Glutamatergic neuron (in vitro differentiated cells): ENCODE data around the gene CARM1. TPM values are rescaled to one million over a fixed set of nuclear protein-coding genes. Genes with fewer than 3 reads are reported as not detected.

Source experiments
- DNase-seq: peaks from one replicate; pipeline ENCODE4 v3.0.0; 2022
- H3K27ac Mint-ChIP-seq: one replicate; pipeline ENCODE4 v1.8.0; 2020; ENCODE audit warnings: mild to moderate bottlenecking, mixed read lengths, inconsistent platforms; ENCODE audit not compliant: unreplicated experiment
- H3K27me3 Mint-ChIP-seq: one replicate; pipeline ENCODE4 v1.8.0; 2020; ENCODE audit warnings: mild to moderate bottlenecking, moderate library complexity, mixed read lengths, inconsistent platforms; ENCODE audit not compliant: unreplicated experiment
- H3K36me3 Mint-ChIP-seq: one replicate; pipeline ENCODE4 v1.8.0; 2020; ENCODE audit warnings: mild to moderate bottlenecking, mixed read lengths, inconsistent platforms; ENCODE audit not compliant: unreplicated experiment
- H3K4me1 Mint-ChIP-seq: one replicate; pipeline ENCODE4 v1.8.0; 2020; ENCODE audit warnings: mild to moderate bottlenecking, low read depth, mixed read lengths, inconsistent platforms; ENCODE audit not compliant: unreplicated experiment
- H3K4me3 Mint-ChIP-seq: one replicate; pipeline ENCODE4 v1.8.0; 2020; ENCODE audit warnings: mild to moderate bottlenecking, mixed read lengths, inconsistent platforms; ENCODE audit not compliant: unreplicated experiment
- H3K9me3 Mint-ChIP-seq: one replicate; pipeline ENCODE4 v1.8.0; 2020; ENCODE audit warnings: mild to moderate bottlenecking, moderate library complexity, mixed read lengths, inconsistent platforms; ENCODE audit not compliant: unreplicated experiment
- total RNA-seq: library from RNA; stranded (reverse); fragmentation: NEBNext Ultra II Directional; extraction: Animal tissue kit (Norgen Biotek cat#: 25700); gene quantifications from one replicate; pipeline ENCODE4 v1.2.1, GENCODE V29; 2021; ENCODE audit not compliant: unreplicated experiment
- TF ChIP-seq, protein P1 (sequence below): fragments of 200-600 bp; sonication (generic); IDR thresholded peaks from one replicate; pipeline ENCODE4 v1.5.0; 2021; ENCODE audit not compliant: partially characterized antibody, unreplicated experiment

Gene CARM1
- total RNA-seq, 1 donor from 2014 or later: 133 TPM

DNA sequence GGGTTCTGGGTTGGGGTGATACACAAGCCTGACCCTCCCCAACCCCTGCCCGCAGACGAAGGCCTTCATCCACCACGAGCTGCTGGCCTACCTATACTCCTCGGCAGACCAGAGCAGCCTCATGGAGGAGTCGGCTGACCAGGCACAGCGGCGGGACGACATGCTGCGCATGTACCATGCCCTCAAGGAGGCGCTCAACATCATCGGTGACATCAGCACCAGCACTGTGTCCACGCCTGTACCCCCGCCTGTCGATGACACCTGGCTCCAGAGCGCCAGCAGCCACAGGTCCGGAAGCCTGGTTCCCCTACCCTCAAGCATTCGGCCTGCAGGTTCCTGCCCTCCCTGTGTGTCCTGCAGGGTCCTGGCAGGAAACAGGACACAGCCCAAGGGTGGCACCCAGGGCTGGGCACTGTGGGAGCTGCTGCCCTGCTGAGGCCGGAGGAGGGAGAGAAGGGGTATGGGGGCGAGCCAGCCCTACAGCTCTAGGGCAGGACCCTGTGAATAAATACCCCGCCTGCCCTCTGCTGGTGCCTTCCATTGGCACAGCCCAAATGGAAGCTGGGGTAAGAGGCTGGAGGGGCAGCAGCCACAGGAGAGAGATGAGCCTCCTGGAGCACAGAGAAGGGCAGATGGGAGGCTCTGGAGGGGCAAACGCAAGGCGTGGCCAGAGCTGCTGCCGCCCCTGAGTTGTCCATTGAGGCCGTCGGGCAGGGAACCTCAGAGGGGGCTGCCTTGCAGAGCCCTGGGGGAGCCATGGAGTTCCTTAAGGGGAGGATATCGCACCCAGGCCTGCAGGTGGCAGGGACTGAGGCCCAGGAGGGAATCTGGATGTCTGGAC lies 42.2 kb upstream of the CARM1 start:
- Mint-ChIP-seq H3K9me3 (peaks cover 10% of the 10 kb centered on the region), H3K36me3 (no peaks in the 10 kb centered on the region), H3K27me3 (peaks cover 3% of the 10 kb centered on the region), H3K4me1 (no peaks in the 10 kb centered on the region), H3K4me3 (no peak overlapping the region), H3K27ac (no peak overlapping the region)
- no peak for DNase-seq
- TF ChIP-seq, protein P1, sequence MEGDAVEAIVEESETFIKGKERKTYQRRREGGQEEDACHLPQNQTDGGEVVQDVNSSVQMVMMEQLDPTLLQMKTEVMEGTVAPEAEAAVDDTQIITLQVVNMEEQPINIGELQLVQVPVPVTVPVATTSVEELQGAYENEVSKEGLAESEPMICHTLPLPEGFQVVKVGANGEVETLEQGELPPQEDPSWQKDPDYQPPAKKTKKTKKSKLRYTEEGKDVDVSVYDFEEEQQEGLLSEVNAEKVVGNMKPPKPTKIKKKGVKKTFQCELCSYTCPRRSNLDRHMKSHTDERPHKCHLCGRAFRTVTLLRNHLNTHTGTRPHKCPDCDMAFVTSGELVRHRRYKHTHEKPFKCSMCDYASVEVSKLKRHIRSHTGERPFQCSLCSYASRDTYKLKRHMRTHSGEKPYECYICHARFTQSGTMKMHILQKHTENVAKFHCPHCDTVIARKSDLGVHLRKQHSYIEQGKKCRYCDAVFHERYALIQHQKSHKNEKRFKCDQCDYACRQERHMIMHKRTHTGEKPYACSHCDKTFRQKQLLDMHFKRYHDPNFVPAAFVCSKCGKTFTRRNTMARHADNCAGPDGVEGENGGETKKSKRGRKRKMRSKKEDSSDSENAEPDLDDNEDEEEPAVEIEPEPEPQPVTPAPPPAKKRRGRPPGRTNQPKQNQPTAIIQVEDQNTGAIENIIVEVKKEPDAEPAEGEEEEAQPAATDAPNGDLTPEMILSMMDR: no peak

GRCh38 chr19:10829967-10830366 lies 41.4 kb upstream of the CARM1 start:
- no peak overlapping the region for H3K4me3 Mint-ChIP-seq
- TF ChIP-seq, protein P1: no peak
- H3K9me3 Mint-ChIP-seq: peaks cover 10% of the 10 kb centered on the region
- H3K4me1 Mint-ChIP-seq: no peaks in the 10 kb centered on the region
- H3K27ac Mint-ChIP-seq: no peak overlapping the region
- H3K27me3 Mint-ChIP-seq: peaks cover 3% of the 10 kb centered on the region
- DNase-seq: no peak
- H3K36me3 Mint-ChIP-seq: no peaks in the 10 kb centered on the region

DNA sequence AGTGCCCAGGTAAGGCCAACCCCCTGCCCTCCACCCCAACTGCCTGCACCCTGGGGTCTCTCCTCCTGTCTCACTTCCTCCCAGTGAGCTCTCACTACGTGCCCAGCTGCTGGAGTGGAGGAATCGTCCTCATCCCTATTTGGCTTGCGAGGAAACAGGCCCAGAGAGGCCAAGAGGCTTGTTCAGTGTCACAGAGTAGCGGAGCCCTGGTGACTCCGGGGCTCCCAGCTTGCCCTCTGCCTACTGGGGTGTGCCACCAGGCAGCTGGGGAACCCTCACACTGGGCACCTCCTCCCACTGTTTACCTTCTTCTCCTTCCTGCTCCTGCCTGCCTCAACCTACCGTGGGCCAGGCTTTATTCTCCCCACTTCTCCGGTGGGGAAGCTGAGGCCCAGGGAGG lies 41.0 kb upstream of the CARM1 start:
- Mint-ChIP-seq H3K4me3 (no peak overlapping the region), H3K4me1 (no peaks in the 10 kb centered on the region), H3K36me3 (no peaks in the 10 kb centered on the region), H3K9me3 (peaks cover 10% of the 10 kb centered on the region), H3K27me3 (peaks cover 3% of the 10 kb centered on the region), H3K27ac (no peak overlapping the region)
- TF ChIP-seq, protein P1: no peak
- no peak for DNase-seq

DNA sequence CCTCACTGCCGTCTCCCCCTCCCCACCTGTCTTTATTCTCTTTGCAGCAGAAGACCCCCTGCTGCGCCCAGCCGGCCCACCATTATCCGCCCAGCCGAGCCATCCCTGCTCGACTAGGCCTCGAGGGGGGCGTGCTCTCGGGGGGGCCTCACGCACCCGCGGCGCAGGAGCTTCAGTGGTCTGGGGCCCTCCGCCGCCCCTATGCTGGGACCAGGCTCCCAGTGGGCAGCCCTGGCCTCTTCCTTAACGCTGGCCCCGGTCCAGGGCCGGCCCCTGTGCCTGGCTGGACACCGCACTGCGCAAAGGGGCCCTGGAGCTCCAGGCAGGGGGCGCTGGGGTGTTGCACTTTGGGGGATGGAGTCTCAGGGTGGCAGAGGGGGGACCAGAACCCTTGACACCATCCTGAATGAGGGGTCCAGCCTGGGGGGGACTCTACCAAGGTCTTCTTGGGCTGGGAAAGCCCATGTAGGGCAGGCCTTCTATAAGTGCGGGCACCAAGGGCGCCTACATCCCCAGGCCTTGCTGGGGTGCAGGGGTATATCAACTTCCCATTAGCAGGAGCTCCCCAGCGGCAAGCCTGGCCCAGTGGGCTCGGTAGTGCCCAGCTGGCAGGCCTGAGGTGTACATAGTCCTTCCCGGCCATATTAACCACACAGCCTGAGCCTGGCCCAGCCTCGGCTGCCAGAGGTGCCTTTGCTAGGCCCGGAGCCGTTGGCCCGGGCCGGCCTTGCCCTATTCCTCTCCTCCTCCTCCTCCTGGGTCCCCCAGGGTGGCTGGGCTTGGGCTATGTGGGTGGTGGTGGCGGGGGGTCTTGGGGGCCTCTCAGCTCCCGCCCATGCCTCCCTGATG lies 40.2 kb upstream of the CARM1 start:
- TF ChIP-seq, protein P1: no peak
- peaks cover under 1% of the 10 kb centered on the region for H3K4me1 Mint-ChIP-seq
- no peak for DNase-seq
- no peak overlapping the region for H3K27ac Mint-ChIP-seq
- peaks cover 9% of the 10 kb centered on the region for H3K9me3 Mint-ChIP-seq
- H3K27me3 Mint-ChIP-seq: peaks cover 5% of the 10 kb centered on the region
- H3K4me3 Mint-ChIP-seq: no peak overlapping the region
- no peaks in the 10 kb centered on the region for H3K36me3 Mint-ChIP-seq
